ENCODE results near the gene COL23A1. TPM values are rescaled to one million over a fixed set of nuclear protein-coding genes. Genes with fewer than 3 reads are reported as not detected.

Gene COL23A1
- total and polyA plus RNA-seq, 2 experiments from 2014 or later: 1.1 to 5.1 TPM

- Histone ChIP-seq H3K4me3 (no peak overlapping the region), H3K4me1 (ENCODE audit: insufficient read depth) (no peaks in the 10 kb centered on the region), H3K4me2 (no peak overlapping the region), H3K27me3 (no peaks in the 10 kb centered on the region), H3K27ac (no peak overlapping the region), H4K20me1 (ENCODE audit: insufficient read depth, poor library complexity, severe bottlenecking) (no peaks in the 10 kb centered on the region), H3K79me2 (no peaks in the 10 kb centered on the region), H2AFZ (no peak overlapping the region), H3K36me3 (replicated peaks; ENCODE audit: insufficient read depth, low read depth) (no peaks in the 10 kb centered on the region), H3K9me2 (replicated peaks; ENCODE audit: insufficient read depth) (no peaks in the 10 kb centered on the region), H3K9me3 (ENCODE audit: low read depth) (no peaks in the 10 kb centered on the region)
- WGBS (ENCODE audit: low lambda C conversion rate, missing lambda C conversion rate): 94% methylated on average over 31 of the region's 31 CpGs
- no peak for DNase-seq (ENCODE audit: low spot score)
- TF ChIP-seq EZH2phosphoT487 (IDR thresholded peaks at IDR 0.05; ENCODE audit: low read depth, severe bottlenecking, unreplicated experiment): no peak
- TF ChIP-seq CTCF (IDR thresholded peaks at IDR 0.05; ENCODE audit: poor library complexity): no peak
- TF ChIP-seq EZH2 (IDR thresholded peaks at IDR 0.05; ENCODE audit: borderline replicate concordance): no peak
Observed at GRCh38 chr5:178324481-178325310, 265.5 kb downstream of the COL23A1 start.

GRCh38 chr5:178323961-178324360 is 266.2 kb downstream of the COL23A1 start:
- Histone ChIP-seq H3K4me1 (ENCODE audit: insufficient read depth) (no peaks in the 10 kb centered on the region), H3K4me3 (no peak overlapping the region), H3K27me3 (no peaks in the 10 kb centered on the region), H3K9me3 (ENCODE audit: low read depth) (no peaks in the 10 kb centered on the region), H4K20me1 (ENCODE audit: insufficient read depth, poor library complexity, severe bottlenecking) (no peaks in the 10 kb centered on the region), H3K9me2 (replicated peaks; ENCODE audit: insufficient read depth) (no peaks in the 10 kb centered on the region), H2AFZ (no peak overlapping the region), H3K36me3 (replicated peaks; ENCODE audit: insufficient read depth, low read depth) (no peaks in the 10 kb centered on the region), H3K4me2 (no peak overlapping the region), H3K27ac (no peak overlapping the region), H3K79me2 (no peaks in the 10 kb centered on the region)
- TF ChIP-seq EZH2 (IDR thresholded peaks at IDR 0.05; ENCODE audit: borderline replicate concordance) (no peak), EZH2phosphoT487 (IDR thresholded peaks at IDR 0.05; ENCODE audit: low read depth, severe bottlenecking, unreplicated experiment) (no peak), CTCF (IDR thresholded peaks at IDR 0.05; ENCODE audit: poor library complexity) (no peak)
- DNase-seq (ENCODE audit: low spot score): no peak
- WGBS (ENCODE audit: low lambda C conversion rate, missing lambda C conversion rate): 91% methylated on average over 7 of the region's 7 CpGs

DNA sequence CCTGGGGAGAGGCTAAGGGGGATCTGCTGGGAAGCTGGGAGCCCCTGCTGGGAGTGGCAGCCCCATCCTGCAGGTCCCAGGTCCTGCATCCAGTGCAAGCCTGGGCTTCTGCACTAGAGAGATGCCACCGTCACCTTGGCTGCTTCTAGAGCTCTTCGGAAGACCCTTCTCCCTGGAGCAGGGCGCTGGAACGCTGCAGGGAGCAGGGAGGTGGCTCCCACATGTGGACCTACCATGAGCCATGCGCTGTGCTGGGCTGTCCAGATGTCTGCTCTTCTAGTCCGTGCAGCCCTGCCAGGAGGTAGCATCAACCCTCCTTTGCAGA is 266.7 kb downstream of the COL23A1 start:
- Histone ChIP-seq H3K27ac (no peak overlapping the region), H3K4me3 (no peak overlapping the region), H3K27me3 (no peaks in the 10 kb centered on the region), H3K9me3 (ENCODE audit: low read depth) (no peaks in the 10 kb centered on the region), H3K36me3 (replicated peaks; ENCODE audit: insufficient read depth, low read depth) (no peaks in the 10 kb centered on the region), H3K79me2 (no peaks in the 10 kb centered on the region), H4K20me1 (ENCODE audit: insufficient read depth, poor library complexity, severe bottlenecking) (no peaks in the 10 kb centered on the region), H2AFZ (no peak overlapping the region), H3K4me1 (ENCODE audit: insufficient read depth) (no peaks in the 10 kb centered on the region), H3K4me2 (no peak overlapping the region), H3K9me2 (replicated peaks; ENCODE audit: insufficient read depth) (no peaks in the 10 kb centered on the region)
- no peak for DNase-seq (ENCODE audit: low spot score)
- TF ChIP-seq EZH2 (IDR thresholded peaks at IDR 0.05; ENCODE audit: borderline replicate concordance) (no peak), CTCF (IDR thresholded peaks at IDR 0.05; ENCODE audit: poor library complexity) (no peak), EZH2phosphoT487 (IDR thresholded peaks at IDR 0.05; ENCODE audit: low read depth, severe bottlenecking, unreplicated experiment) (no peak)
- WGBS (ENCODE audit: low lambda C conversion rate, missing lambda C conversion rate): 93% methylated on average over 6 of the region's 6 CpGs

All from hepatocyte (in vitro differentiated cells).